ENCODE data around the gene SCTR. TPM values are rescaled to one million over a fixed set of nuclear protein-coding genes. Genes with fewer than 3 reads are reported as not detected.

Gene SCTR
- total and polyA plus RNA-seq, 2 of the 8 experiments (the other 6 are each of a cell fraction or from before 2014, with no cell fraction given) = 0.15 TPM; not detected in 1

GRCh38 chr2:119462574-119462973 is 61.7 kb downstream of the SCTR start:
- CTCF ChIA-PET (ENCODE audit: partially characterized antibody) = interaction anchor here (0.8 to 9.6 kb wide), 5 partner anchors 13 to 198 kb away, joined by 3 to 90 read pairs (median 5); no protein-coding TSS in a partner anchor
- Histone ChIP-seq H3K79me2 (ENCODE audit: control insufficient read depth in 1 of 2, insufficient read depth in 2 of 2, low read length in 2 of 2) (no peaks in the 10 kb centered on the region), H3K27ac (ENCODE audit: low read depth, low read length) (no peak overlapping the region), H3K23ac (ENCODE audit: insufficient read length) (no peak overlapping the region), H2AK5ac (ENCODE audit: low read depth, low read length) (no peak overlapping the region), H3K9me3 (ENCODE audit: insufficient read depth in 2 of 2, low read depth in 1 of 2, low read length in 1 of 2) (no peaks in the 10 kb centered on the region), H3K9ac (replicated peaks in 1 of 4; ENCODE audit: extremely low read depth in 1 of 4, low read depth in 3 of 4, low read length in 3 of 4) (no peak overlapping the region), H3K4ac (replicated peaks; ENCODE audit: insufficient read length, low read depth, low read length) (no peak overlapping the region), H3K27me3 (replicated peaks in 1 of 4; ENCODE audit: control insufficient read depth in 3 of 4, extremely low read depth in 1 of 4, insufficient read depth in 3 of 4, low read length in 3 of 4) (no peaks in the 10 kb centered on the region; a peak in 1 of 7 replicates), H3K36me3 (ENCODE audit: control insufficient read depth in 2 of 4, insufficient read depth in 4 of 4, low read length in 3 of 4) (no peaks in the 10 kb centered on the region), H4K5ac (ENCODE audit: insufficient read length, low read depth, low read length) (no peak overlapping the region), H4K91ac (replicated peaks; ENCODE audit: insufficient read length, low read length) (no peak overlapping the region), H3K4me3 (ENCODE audit: extremely low read depth in 1 of 4, insufficient read depth in 2 of 4, low read depth in 3 of 4, low read length in 4 of 4) (no peak overlapping the region), H2BK15ac (ENCODE audit: low read length) (no peak overlapping the region), H2BK12ac (ENCODE audit: low read depth, low read length) (no peak overlapping the region), H3K56ac (replicated peaks; ENCODE audit: insufficient read length, low read depth, low read length) (no peak overlapping the region), H4K8ac (ENCODE audit: extremely low read depth, insufficient read depth, low read length) (no peak overlapping the region), H3K79me1 (ENCODE audit: low read depth, low read length) (no peaks in the 10 kb centered on the region), H2AFZ (ENCODE audit: low read length) (no peak overlapping the region), H2BK5ac (ENCODE audit: low read depth, low read length) (no peak overlapping the region), H3K18ac (ENCODE audit: extremely low read depth, low read length) (no peak overlapping the region), H4K20me1 (replicated peaks in 1 of 2; ENCODE audit: control insufficient read depth in 1 of 2, insufficient read depth in 2 of 2, low read length in 2 of 2) (no peaks in the 10 kb centered on the region), H3K4me2 (ENCODE audit: insufficient read depth in 1 of 2, low read depth in 2 of 2, low read length in 2 of 2) (no peak overlapping the region), H3K14ac (ENCODE audit: insufficient read length) (no peak overlapping the region), H3K4me1 (replicated peaks in 1 of 4; ENCODE audit: control insufficient read depth in 3 of 4, insufficient read depth in 4 of 4, low read length in 3 of 4) (no peaks in the 10 kb centered on the region), H2BK120ac (replicated peaks; ENCODE audit: low read depth, low read length) (no peak overlapping the region), H2BK20ac (ENCODE audit: low read length) (no peak overlapping the region), H3K23me2 (ENCODE audit: low read depth, low read length) (peaks cover 2% of the 10 kb centered on the region; the same call in 1 of the 2 replicates)
- WGBS, 2 experiments (ENCODE audit: extremely low coverage in 1 of 2, insufficient coverage in 1 of 2, insufficient read length in 1 of 2, insufficient replicate concordance in 2 of 2, low coverage in 1 of 2, low lambda C conversion rate in 2 of 2, missing lambda C conversion rate in 1 of 2) = 86% methylated on average over 7 of the region's 7 CpGs; no CpG with 5 or more reads in 1 of the 2 experiments
- DNase-seq (ENCODE audit: low read depth in 1 of 2, low spot score in 2 of 2) = no peak
- TF ChIP-seq CTCF (IDR thresholded peaks at IDR 0.05; ENCODE audit: control extremely low read depth in 1 of 3, insufficient read depth in 1 of 3, low read depth in 1 of 3, low read length in 3 of 3) = no peak
- TF ChIP-seq SP4 (IDR thresholded peaks at IDR 0.05; ENCODE audit: low read length) = no peak
- TF ChIP-seq HDAC2 (IDR thresholded peaks at IDR 0.05; ENCODE audit: borderline replicate concordance in 1 of 2, low read depth in 2 of 2, low read length in 2 of 2) = no peak
- TF ChIP-seq TAF1 (IDR thresholded peaks at IDR 0.05; ENCODE audit: low read depth, low read length) = no peak
- TF ChIP-seq EZH2 (IDR thresholded peaks at IDR 0.05; ENCODE audit: low read depth, low read length, severe bottlenecking) = no peak
- TF ChIP-seq CEBPB (IDR thresholded peaks at IDR 0.05; ENCODE audit: low read depth, low read length) = no peak
- TF ChIP-seq, protein P1, sequence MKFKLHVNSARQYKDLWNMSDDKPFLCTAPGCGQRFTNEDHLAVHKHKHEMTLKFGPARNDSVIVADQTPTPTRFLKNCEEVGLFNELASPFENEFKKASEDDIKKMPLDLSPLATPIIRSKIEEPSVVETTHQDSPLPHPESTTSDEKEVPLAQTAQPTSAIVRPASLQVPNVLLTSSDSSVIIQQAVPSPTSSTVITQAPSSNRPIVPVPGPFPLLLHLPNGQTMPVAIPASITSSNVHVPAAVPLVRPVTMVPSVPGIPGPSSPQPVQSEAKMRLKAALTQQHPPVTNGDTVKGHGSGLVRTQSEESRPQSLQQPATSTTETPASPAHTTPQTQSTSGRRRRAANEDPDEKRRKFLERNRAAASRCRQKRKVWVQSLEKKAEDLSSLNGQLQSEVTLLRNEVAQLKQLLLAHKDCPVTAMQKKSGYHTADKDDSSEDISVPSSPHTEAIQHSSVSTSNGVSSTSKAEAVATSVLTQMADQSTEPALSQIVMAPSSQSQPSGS (IDR thresholded peaks at IDR 0.05; ENCODE audit: low read length) = no peak
- no peak for TF ChIP-seq MAX (IDR thresholded peaks at IDR 0.05)
- POLR2A ChIA-PET (ENCODE audit: partially characterized antibody) = no interaction called here
- FAIRE-seq = no peak

Data from H1 (cell line).